Cerebellar cortex (tissue), 1 donor: ENCODE measurements around the gene CDH19.

ENCODE experiments used
- DNase-seq: peaks from one replicate; pipeline ENCODE4 v3.0.0-alpha.2; 2015; ENCODE audit warnings: low spot score

The CDH19 gene

DNA sequence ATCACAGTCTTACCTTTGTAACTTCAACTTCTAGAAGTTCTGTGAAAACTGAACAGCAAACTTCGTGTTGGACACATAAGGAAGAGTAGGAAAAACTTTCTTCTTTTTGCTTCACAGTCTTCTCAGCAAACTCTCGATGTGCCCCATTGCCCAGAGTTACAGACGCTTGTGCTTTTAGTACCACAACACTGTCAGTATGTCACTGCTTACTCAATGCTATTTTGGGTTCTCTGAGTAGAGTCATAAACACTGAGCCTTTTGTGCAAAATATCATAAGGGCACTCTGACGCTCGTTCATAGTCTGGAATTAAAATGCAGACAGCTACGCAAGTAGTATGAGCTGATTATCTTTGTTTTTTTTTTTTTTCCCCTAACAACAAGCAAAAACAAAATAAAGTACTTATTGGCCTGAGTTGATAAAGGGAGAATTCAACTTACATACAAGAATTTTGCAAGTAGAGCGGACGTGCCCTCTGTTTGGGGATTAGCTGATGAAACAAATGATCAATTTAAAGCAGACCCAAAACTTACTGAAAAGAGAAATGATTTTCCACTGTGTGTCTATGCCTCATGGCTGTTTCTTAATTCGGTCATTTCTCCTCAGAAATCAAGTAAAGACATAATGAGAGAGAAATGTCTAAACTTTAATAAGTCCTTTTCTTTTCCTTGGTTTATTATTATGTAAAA lies at the start of gene CDH19:
TSS of gene CDH19 (minus strand) at position 150 of the 687 bp plus-strand sequence. CDS start 31,886 bp downstream, outside the sequence.
- DNase-seq, result no peak

GRCh38 chr18:66647671-66648070 lies 43.8 kb upstream of the CDH19 start:
- no peak for DNase-seq

DNA sequence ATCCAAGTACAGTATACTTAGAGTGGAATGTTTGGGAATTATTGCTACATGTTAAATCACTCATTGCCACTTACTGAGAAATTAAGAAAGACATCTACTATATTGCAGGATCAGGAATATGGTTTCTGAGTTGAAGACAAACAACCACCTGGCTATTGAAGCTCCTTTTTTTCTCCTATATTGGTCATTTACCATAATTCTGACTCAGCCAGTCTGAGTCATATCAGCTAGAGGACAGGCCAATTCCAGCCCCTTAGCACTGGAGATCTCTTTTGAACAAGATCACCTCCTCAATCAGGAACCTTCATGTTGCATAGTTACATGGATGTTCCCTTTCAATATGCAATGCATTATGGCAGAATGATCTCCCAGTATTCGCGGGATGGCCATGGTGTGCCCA lies 42.7 kb upstream of the CDH19 start:
- no peak for DNase-seq

DNA sequence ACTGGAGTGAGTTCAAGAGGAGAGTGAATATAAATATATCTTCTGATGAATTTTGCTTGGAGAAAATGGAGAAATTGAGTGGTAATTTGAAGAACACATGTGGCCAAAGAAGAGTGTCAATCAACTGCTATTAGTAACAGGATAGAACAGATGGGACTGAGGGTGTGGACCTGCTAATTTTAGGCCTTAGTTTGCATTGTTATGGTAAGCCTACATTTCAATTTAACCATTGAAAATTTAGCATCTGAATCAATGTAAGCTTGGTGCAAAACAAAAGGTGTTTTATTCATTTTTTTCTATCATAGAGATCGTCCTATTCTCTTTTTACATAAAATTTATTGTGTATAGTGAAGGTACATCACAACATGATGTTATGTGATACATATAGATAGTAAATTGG lies 42.1 kb upstream of the CDH19 start:
- DNase-seq, result no peak

DNA sequence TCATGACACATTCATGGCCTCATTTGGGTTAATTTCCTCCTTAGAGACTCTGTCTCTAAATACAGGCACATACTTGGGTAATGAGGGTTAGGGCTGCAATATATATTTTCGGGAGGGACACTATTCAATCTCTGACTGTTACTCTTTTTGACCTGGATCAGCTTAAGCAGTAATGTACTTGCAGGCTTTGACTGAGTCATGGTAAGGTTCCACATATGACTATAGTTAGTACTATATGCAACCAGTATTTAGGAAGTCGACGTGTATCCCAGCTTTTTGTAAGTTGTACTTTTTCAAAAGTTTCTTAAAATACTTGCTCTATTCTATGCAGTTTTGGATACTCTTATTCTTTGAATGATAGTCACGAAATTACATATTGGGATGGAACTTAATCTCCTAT lies 37.2 kb upstream of the CDH19 start:
- DNase-seq, result no peak

DNA sequence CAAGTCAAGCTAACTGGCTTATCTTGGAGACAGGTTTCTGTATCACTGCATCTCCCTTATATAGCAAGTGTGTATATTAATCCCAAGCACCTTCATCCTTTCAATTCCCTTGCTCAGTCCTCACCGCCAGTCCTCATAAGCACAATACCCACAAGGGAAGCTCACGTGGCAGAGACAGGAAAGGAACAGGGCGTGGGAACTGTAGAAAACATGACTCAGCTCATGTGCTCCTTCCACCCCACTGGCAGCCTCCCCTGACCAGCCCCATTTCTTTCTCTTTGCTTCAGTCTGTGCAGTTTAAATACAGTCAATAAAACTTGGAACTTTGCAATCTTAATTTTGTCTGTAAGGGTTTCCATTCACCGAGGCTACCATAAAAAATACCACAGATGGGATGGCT lies 36.5 kb upstream of the CDH19 start:
- no peak for DNase-seq

DNA sequence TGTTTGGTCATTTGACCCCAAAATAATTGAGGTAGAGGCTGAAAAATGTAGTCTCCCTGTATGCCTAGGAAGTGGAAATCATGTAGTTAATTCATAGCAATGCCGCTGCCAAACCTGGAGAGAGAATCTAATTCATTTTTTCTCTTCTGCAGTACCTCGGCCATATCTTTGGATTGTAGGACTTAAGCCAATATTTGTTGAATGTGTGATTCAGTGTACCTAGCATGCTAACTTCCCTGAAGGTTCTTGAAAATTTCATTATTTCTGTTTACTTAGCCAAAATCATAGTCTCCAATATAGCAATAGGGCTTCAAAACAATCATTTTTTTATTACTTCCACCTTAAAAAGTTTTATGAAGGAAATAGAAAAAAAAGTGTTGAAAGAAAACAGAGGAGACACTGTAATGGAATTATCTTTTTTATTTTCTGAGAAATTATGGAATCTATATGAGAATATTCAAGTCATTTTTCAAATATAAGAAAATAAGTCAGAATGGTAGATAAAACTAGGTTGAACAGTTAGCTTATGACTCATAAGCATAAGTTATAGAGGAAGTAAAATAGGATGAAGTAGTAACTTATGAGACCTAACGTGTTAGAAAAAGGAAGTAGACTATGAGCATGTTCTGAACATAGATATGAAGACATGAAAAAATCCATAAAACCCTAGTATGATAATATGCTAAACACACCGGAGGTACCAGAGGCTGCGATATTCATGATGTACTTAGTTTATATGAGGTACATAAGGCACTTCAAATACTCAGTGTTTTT lies 35.2 kb upstream of the CDH19 start:
- DNase-seq, result no peak

- no peak for DNase-seq
Observed at GRCh38 chr18:66635342-66635741, 31.5 kb upstream of the CDH19 start.

- DNase-seq, result no peak
Observed at GRCh38 chr18:66632756-66633155, 28.9 kb upstream of the CDH19 start.

GRCh38 chr18:66630831-66631230 lies 26.9 kb upstream of the CDH19 start:
- DNase-seq, result no peak

- DNase-seq, result no peak
Observed at GRCh38 chr18:66623821-66624220, 19.9 kb upstream of the CDH19 start.

GRCh38 chr18:66621816-66622576 lies 18.1 kb upstream of the CDH19 start:
- DNase-seq, result no peak

GRCh38 chr18:66616523-66616983 lies 12.7 kb upstream of the CDH19 start:
- DNase-seq, result no peak

DNA sequence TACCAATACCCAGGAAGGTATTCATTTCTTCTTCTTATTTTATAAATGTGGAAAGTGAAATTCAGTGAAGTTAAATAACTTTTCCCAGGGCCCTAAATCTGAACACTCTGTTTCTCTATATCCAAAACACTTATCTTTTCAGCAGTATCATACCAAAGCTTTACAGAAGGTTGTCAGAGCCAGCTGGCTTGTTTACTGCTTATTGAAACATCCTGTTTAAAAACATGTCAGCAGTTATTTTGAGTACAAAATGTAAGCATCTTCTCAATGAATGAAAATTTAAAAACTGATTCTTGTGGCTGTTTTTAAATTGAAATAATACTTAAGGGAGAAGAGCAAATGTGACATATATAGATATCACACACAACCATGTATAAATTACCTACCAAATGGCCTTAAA lies 11.3 kb upstream of the CDH19 start:
- DNase-seq, result peak; percentile 6

GRCh38 chr18:66607632-66608031 lies 3.7 kb upstream of the CDH19 start:
- DNase-seq, result no peak

GRCh38 chr18:66601649-66602048 lies 2.2 kb downstream of the CDH19 start:
- DNase-seq, result no peak

DNA sequence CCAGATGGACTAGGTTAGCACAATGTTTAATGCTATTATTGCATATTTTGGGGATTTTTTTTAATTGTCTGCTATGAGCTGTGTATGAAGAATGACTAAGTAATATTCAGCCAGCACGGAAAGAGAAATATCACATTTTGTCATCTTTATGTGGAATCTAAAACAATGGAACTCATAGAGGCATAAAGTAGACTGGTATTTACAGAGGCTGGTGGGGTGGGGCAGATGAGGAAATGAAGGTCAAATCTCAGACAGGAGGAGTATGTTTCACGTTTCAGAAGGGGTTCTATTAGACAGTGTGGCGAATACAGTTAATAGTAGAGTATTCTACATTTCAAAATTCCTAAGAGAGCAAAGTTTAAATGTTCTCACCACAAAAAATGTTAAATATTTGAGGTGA lies 4.7 kb downstream of the CDH19 start:
- DNase-seq, result no peak

- DNase-seq, result no peak
Observed at GRCh38 chr18:66587430-66587829, 16.5 kb downstream of the CDH19 start.

- DNase-seq, result peak; percentile 9
Observed at GRCh38 chr18:66582211-66582610, 21.7 kb downstream of the CDH19 start.

DNA sequence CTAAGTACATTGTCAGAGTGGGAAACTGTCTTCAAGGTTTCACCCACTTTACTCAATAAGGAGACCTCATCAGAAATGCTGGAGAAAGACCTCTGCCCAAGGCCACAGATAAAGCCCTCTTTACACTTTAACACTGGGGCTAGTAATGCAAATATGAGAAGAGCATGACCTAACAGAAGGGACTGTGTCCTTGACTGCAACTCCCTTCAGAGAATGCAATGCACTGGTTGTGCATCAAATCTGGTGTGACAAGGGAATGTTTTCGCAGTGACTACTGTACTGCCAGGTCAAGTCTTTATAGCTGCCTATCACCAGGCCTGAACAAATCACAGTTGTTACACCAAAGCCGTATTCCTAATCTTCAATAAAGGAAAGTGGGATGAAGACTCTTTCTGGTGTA lies 28.6 kb downstream of the CDH19 start:
- no peak for DNase-seq

GRCh38 chr18:66571845-66572244 lies 32.0 kb downstream of the CDH19 start:
- DNase-seq, result no peak

GRCh38 chr18:66566616-66567015 lies 37.3 kb downstream of the CDH19 start:
- DNase-seq, result no peak

DNA sequence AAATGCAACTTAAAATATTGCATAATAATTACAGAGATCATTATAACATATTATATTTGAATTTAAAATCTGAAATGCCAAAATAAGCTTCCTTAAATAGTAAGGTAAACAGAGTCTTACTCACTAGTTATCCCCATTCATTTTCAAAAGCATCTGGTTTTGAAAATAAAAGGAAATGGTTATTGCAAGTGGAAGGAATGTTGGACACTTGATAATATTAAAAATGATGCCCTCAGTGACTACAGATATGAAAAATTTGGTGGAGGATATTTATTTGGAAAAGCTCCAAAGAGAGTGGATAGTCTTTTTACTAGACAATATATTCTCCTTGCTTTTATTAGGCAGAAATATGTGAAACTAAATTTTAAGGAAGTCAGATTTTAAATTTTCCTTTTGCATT lies 39.7 kb downstream of the CDH19 start:
- no peak for DNase-seq
